Measurements from ENCODE around the gene TAS2R41. TPM values are rescaled to one million over a fixed set of nuclear protein-coding genes. Genes with fewer than 3 reads are reported as not detected.

TAS2R41 gene, protein sequence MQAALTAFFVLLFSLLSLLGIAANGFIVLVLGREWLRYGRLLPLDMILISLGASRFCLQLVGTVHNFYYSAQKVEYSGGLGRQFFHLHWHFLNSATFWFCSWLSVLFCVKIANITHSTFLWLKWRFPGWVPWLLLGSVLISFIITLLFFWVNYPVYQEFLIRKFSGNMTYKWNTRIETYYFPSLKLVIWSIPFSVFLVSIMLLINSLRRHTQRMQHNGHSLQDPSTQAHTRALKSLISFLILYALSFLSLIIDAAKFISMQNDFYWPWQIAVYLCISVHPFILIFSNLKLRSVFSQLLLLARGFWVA
- total RNA-seq, result not detected in 2 replicates

DNA sequence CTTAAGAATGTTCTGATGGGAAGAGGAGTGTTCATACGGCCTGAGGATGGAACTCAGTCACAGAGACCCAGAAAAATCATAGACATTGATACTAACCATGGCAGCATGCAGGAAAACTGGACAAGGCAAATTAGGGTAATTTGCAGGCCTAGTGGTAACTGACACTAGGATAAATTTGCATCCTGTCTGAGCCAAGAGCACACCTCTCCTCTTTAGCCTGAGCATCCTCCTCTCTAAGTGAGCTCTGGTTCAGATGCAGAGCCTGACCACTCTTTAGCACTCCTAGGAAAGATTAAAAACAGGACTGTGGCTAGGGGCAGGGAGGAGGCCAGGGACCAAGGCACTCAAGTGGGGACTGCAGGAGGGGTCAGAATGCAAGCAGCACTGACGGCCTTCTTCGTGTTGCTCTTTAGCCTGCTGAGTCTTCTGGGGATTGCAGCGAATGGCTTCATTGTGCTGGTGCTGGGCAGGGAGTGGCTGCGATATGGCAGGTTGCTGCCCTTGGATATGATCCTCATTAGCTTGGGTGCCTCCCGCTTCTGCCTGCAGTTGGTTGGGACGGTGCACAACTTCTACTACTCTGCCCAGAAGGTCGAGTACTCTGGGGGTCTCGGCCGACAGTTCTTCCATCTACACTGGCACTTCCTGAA lies at the start of gene TAS2R41:
Gene TAS2R41, plus strand, starts transcription at position 373 of the 650 bp plus-strand sequence. Its CDS starts 0 bp downstream, at position 373.

DNA sequence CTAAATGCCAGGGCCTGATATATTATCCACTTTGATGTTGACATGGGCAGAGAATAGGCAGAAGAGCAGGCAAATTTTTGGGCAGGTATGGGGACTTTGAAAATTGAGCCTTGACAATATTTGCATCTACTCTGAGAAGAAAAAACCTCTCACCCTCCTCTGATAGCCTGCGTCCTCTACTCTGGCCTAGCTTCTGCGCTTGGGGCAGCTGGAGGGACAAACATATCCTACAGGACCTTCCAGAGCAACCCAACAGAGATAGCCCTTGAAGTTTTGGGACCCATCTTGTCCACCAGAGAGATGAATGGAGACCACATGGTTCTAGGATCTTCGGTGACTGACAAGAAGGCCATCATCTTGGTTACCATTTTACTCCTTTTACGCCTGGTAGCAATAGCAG lies 34.5 kb upstream of the TAS2R41 start, which contains the start of gene TAS2R60:
Gene TAS2R60, plus strand, starts transcription at position 301 of the 400 bp plus-strand sequence. Its CDS starts 0 bp downstream, at position 301.

Other genes starting within 250 kb of the TAS2R41 start
- gene GSTK1, start 214.4 kb upstream of the TAS2R41 start, total RNA-seq, result 82.6 and 83.4 TPM in 2 replicates
- gene TMEM139, start 192.9 kb upstream of the TAS2R41 start, total RNA-seq, result not detected in 2 replicates
- 4.0 and 5.4 TPM in 2 replicates for gene CASP2, start 189.5 kb upstream of the TAS2R41 start, total RNA-seq
- 0.09 and 0.14 TPM in 2 replicates for gene CLCN1, start 161.8 kb upstream of the TAS2R41 start, total RNA-seq
- gene FAM131B, start 115.2 kb upstream of the TAS2R41 start, total RNA-seq, result 1.00 and 1.9 TPM in 2 replicates
- gene ZYX, start 96.5 kb upstream of the TAS2R41 start, total RNA-seq, result 9.4 and 14.0 TPM in 2 replicates
- 0.09 and 0.14 TPM in 2 replicates for gene EPHA1, start 69.0 kb upstream of the TAS2R41 start, total RNA-seq
- not detected in 2 replicates for gene TAS2R60, start 34.4 kb upstream of the TAS2R41 start, total RNA-seq
- gene CTAGE15, start 93.9 kb downstream of the TAS2R41 start, total RNA-seq, result 0.14 and 0.18 TPM in 2 replicates
- gene TCAF2, start 143.1 kb downstream of the TAS2R41 start, total RNA-seq, result 2.4 and 2.6 TPM in 2 replicates